NCI-H748 treated with DMSO at 0.1 percent for 48 hours (cell line): ENCODE data around the gene ARRDC2.
A peak's percentile ranks its signal among the peaks of the same experiment; 100 is the strongest.
"Not testable (repeated sequence)": the region's sequence is repeated elsewhere in the genome, so short reads cannot be mapped to it uniquely, and the experiment has no call there.

Experiments
- DNase-seq: peaks from one replicate; lab custom pipeline; 2025; lab: John Stamatoyannopoulos, UW

ARRDC2 gene

DNA sequence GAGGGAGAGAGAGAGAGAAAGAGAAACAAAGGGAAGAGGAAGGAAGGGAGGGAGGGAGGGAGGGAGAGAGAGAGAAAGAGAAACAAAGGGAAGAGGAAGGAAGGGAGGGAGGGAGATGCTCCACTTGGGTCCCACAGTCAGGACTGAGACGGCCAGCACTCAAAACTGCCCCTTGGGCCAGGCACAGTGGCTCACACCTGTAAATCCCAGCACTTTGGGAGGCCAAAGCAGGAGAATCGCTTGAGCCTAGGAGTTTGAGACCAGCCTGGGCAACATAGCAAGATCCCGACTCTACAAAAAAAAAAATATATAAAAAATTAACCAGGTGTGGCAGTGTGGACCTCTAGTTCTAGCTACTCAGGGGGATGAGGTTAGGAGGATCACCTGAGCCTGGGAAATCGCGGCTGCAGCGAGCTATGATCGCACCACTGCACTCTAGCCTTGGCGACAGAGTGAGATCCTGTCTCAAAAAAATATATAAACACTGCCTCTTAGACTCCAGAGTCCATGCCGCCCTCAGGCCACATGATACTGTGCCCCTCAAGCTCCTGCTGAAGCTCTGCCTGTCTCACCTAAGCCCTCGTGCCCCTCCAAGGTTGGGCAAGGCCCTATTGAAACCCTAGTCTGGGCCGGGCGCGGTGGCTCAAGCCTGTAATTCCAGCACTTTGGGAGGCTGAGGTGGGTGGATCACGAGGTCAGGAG, 8.4 kb downstream of the ARRDC2 start:
- no peak for DNase-seq

DNA sequence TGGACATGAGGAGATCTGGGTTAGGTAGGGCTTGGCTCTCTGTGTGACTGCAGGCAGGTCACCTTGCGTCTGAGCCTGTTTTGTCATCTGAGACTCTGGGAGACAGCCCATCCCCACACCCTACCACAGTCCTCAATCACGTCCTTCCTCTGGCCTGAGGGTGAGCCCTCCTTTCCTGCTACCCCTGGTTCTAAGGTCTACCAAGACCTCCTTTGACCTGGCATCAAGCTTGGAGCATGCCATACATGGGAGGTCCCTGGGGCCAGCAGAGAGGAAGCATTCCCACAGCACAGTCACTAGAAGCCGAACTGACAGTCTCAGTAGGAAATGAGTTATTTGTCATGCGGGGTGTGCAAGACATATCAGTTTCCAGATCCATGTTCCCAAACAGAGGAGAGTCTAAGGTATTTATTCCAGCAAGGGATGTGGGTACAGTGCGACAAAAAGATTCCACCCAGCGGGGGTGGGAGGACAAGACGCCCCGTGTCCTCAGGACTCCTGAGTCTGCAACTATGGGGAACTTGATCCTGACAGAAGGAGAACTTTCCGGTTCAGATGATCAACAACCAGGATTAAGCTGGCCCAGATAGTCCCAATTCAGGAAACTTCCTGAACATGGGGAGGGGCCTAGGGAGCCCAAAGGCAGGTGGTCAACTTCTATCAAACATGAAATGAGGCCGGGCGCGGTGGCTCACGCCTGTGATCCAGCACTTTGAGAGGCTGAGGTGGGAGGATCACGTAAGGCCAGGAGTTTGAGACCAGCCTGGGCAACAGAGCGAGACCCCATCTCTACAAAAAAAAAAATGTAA, 9.5 kb downstream of the ARRDC2 start:
- DNase-seq: no peak

DNA sequence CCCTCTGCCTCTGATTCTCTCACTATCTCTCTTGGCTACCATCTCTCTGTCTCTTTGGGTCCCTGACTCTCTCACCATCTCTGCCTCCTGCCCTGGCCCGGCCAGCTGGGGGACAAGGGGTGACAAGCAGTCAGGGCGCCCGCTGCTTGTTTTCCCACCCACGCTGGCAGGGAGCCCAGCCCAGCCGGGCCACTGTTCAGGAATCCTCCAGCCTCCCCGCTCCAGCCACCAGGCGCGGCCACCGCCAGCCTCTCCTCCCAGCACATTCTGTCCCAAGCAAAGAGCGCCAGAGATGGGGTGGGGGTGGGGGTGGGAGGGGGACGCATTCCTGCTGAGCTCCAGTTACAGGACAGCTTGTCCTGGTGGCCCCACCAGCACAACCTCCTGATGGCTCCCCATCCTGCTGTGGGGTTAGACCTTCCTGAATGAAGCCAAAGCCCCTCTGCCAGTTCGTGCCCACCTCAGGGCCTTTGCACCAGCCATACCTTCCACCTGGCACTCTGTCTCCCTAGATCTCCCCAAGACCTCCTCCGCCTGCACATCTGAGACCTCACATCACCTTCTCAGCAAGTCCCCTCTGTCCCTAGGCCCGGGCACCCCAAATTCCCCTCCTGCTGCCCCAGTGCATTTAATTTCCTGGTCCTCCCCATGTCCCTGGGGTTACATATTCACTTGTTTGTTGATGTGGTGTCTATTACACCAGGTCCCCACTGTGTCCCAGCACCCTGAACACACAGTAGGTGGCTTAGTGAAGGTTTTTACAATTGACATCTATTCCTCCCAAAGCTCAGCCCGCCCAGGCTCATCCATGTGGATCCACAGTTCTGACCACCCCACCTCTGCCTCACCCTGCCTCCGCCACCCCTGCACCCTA, 12.5 kb downstream of the ARRDC2 start:
- DNase-seq: no peak

DNA sequence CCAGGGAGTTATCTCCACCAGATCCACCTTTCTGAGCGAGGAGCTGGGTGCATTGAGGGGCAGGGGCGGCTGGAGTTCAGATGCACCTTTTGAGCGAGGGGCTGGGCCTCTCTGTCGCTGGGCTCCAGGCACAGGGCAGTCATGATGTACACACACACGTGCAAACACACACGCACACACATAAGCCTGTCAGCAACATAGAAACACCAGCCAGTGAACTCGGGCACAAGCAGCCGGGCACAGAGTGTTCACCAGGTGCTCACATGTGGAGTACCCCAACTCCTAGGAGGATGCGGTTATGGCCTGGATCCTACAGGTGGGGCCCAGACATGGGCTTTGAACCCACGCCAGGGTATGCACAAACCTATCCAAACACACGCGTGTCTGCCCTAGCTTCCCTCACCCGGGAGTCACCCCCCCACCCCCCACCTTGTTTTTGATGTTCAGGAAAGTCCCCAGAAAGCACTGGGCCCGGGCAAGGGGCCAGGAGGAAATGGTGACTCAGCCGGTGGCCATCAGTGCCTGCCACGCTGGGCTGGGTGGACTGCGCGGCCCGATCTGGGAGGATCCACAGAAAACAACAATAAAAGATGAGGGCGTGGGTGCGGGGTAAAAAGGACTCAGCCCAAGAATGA, 13.3 kb downstream of the ARRDC2 start:
- DNase-seq: no peak

DNA sequence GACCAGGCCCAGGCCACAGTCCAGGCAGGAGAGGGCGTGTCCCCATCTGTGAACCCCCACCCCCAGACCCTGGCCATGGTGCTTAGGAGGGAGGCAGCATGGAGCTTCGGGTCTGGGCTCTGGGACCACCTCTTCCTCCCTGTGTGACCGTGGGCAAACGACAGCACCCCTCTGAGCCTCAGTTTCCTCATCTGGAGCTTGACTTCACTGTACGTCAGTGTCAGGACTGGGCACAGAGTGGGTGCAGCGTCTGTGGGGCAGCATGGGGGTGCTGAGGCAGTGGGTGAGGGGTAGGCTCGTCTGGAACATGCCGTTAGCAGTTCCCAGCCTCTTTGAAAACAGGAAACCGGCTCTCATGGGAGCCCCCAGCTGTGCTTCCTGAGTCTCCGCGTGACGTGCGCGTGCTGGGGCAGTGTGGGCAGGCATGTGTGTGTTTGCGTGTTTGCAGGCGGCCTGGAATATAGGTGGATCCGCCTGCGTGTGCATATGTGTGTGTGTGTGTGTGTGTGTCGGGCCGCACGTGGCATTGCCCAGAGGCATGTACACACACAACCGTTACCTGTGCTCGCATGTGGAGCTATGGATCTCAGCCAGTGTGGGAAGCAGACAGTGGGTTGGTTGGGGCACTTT, 15.8 kb downstream of the ARRDC2 start:
- no peak for DNase-seq

DNA sequence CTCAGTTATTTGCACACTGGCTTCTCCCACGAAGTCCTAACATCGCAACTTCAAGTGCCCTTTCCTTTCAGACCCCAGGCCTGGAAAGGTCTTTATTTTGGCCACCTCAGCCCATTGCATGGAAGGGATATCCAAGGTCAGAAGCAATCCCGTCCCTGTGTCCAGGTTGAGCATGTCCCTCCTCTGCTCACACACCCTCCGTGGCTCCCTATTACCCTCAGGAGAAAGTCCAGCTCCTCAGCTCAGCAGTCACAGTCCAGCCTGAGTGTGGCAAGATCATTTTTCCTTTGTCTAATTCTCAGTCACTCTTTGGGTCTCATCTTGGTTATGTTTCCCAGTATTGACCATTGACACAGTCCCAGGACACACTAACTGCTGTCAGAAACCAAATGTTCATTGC, 19.2 kb downstream of the ARRDC2 start:
- no peak for DNase-seq

DNA sequence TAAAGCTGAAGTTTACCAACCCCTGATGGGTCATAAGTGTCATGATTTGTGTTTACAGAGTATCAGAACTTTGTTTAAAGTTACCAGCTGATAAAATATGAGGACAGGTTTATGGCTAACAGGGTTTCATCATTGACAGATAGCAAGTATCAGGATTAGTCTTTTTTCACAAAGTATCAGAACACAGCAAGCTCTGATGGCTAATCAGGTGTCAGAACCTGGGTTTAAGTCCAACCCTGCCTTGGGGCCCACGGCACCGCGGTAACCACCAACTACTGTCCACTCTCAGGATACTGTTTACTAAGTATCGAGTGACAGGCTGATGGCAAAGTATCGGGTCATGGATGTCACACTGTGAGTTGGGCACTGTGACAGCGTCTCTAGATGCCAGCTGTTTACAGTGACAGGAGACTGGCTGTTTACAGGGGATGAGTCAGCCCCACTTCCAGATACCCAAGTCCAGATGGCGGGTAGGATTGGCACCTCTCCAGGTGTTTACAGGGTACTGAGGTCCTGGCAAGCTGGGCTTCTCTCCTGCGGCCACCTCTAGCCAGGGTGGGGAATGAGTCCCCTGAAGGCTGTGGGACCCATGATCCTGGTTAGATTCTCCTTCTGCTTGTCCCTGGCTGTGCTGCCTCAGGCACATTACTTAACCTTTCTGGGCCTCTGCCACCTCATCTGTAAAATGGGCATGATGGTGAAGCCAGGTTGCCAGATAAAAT, 21.8 kb downstream of the ARRDC2 start:
- DNase-seq: peak; percentile 1

DNA sequence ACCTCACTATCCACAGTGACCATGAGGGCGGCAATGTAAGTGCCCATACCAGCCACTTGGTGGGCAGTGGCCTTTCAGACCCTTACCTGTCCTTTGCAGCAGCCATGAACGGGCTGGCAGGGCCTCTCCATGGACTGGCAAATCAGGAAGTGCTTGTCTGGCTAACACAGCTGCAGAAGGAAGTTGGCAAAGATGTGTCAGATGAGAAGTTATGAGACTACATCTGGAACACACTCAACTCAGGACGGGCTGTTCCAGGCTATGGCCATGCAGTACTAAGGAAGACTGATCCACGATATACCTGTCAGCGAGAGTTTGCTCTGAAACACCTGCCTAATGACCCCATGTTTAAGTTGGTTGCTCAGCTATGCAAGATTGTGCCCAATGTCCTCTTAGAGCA, 23.4 kb downstream of the ARRDC2 start:
- DNase-seq: not testable (repeated sequence)

DNA sequence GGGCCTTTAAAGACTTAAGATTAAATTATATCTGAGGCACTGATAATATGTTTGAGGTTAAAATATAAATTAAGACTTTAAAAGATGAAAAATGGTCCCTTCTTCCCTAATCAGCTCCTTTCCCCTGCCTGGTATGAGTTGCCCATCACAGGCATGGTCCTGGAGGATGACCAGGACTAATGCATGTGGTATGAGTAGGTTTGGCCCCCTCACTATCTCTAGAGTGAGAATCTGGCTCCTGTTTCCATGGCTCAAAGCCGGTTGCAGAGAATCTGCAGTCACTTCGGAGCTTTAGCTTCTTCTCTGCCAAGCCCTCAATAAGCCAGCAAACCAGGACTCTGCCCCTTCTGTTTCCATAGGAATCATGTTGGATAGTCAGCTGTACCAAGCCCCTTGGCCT, 24.1 kb downstream of the ARRDC2 start:
- DNase-seq: not testable (repeated sequence)

DNA sequence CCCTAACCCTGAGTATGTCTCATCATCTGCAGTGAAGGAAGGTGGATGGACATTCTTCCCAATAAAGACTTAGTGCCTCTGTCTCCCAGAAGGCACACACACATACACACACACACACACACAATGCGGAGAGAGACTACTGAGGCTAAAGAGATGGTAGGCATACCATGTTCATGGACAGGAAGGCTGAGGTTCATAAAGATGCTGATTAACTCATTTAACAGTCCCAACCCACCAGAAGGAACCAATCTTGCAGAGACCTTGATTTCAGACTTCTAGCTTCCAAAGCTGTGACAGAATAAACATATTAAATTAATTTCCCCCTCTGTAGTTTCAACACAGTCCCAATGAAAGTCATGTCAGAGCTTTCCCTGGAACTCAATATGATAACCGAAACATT, 33.1 kb downstream of the ARRDC2 start:
- DNase-seq: no peak

DNA sequence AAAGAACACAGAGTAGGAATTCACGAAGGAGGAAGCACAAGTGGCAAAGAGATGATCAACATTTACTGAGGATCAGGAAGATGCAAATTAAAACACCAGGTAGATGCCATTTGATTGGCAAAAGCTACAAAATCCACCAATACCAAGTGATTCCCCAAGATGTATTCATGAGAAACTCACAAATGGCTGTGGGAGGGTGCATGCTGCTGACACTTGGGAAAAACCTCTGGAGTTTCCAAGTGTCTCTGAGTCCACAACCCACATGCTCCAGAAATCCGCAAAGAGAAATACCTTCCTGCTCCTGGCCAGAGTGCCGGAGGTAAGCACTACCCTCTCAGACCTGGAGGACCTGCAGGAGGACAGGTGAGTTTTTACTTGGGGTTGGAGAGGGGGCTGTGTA, 35.7 kb downstream of the ARRDC2 start:
- DNase-seq: no peak

DNA sequence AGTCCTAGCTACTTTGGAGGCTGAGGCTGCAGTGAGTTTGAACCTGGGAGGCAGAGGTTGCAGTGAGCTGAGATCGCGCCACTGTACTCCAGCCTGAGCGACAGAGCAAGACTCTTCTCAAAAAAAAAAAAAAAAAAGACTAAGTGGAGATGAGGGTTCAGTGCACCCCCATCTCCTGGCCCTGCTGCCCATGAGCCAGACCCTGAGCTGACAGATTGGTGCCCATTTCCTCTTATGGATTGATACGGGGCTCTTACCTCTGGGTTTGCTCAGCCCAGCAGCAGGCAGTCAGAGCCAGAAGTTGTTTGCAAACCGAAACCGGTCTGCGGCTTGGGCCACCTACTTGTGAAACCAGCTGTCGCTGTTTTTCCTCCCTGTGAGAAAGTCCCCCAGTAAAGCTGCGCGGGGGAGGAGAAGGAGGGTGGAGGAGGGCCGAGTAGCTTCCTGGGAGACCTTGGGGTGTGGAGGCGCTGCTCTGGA, 36.9 kb downstream of the ARRDC2 start:
- no peak for DNase-seq

DNA sequence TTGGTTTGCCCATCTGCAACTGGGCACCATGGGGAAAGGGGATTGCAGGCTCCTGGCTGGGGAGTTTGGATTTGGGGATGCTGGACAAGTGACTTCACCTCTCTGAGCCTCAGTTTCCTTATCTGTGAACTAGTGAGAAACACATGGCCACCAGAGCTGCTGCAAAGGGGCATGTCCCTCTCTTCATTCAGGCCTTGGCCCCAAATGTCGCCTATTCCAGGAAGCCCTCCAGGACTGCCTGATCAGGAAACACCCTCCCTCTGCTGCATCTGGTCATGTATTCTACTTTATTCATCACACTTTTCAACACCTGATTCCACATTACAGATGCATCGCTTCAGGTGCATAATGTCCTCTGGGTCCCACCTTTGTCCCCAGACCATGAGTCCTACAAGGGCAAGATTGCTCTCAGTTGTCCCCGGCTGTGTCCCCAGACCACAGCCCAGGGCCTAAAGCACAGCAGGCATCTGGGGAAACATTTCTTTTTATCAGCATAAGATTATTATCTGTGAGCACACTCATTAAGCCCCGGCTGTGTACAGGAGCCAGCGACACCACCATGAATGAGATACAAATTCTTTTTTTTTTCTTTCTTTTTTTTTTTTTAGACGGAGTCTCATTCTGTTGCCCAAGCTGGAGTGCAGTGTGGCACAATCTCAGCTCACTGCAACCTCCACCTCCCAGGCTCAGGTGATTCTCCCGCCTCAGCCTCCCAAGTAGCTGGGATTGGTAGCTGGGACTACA, 37.5 kb downstream of the ARRDC2 start:
- no peak for DNase-seq

DNA sequence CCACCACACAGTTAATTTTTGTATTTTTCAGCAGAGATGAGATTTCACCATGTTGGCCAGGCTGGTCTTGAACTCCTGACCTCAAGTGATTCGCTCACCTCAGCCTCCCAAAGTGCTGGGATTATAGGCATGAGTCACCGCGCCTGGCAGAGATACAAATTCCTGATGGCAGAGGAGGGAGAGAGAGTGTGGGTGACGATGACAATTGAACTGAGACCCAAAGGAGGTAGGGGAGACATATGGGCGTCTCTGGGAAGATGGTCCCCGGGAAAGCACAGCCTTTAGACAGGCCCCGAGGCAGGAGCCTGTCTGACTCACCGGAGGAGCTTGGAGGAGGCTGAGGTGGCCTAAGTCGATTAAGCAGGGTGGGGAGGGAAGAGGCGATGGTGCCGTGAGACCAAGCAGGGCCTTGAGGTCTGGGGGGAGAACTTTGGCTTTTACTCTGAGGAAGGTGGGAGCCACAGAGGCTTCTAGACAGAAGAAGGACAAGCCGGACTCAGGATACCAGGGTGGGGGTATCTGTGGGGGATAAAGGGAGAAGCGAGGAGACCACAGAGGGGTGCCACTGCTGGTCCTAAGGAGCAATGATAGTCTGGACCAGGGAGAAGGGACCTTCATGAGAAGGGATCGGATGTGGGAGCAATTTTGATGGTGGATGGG, 38.2 kb downstream of the ARRDC2 start:
- DNase-seq: no peak

DNA sequence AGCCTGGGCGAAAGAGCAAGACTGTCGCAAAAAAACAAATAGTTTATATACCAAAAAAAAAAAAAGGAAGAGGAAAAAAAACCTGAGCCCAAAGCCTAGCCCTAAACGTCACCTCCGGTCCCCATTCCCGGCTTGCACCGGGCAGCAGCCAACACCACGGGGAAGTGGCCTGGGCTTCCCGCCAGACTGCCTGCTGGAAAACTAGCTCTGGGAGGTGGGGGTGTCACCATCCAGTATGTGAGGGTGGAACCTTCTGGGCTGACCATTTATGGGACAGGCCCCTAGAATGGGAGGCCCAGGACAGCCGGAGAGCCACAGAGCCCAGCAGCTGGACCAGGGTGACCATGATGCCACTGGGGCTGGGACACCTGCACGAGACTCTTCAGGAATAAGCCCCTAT, 41.4 kb downstream of the ARRDC2 start:
- no peak for DNase-seq

DNA sequence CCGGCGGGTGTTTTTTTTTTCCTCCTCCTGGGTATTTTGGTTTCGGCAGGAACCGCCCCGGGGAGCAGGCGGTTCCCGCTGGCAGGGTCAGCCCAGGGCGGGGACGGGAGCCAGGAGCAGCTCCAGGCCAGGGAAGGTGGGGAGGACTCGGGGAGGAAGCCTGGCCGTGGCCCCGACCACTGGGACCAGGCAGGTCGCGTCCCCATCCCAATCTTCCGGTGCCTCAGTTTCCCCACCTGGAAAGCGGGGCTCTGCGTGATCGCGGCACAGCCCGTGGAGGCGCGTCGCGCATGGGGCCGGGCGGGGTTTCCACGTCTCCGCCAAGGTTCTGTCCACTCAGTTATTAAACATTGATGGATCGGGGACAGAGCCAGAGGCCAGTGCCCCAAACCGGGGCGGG, 43.9 kb downstream of the ARRDC2 start:
- DNase-seq: no peak

DNA sequence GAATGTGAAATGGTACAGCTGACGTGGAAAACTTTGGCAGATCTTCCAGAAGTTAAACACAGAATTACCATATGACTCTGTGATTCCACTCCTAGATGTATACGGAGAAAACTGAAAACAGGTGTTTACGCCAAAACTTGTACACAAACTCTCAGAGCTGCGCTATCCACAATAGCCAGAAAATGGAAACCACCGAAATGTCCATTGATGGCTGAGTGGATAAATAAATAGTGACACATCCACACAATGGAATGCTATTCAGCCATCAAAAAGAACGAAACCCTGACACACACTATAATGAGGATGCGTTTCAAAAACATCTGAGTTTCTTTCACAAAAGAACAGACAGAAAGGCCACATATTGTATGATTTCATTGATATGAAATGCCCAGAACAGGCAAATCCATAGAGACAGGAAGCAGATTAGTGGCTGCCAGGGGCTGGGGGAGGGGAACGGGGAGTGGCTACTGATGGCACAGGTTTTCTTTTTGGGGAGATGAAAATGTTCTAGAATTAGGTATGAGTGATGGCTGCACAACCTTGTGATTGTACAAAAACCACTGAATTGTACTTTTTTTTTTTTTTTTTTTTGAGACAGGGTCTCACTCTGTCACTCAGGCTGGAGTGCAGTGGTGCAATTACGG, 45.7 kb downstream of the ARRDC2 start:
- DNase-seq: no peak

DNA sequence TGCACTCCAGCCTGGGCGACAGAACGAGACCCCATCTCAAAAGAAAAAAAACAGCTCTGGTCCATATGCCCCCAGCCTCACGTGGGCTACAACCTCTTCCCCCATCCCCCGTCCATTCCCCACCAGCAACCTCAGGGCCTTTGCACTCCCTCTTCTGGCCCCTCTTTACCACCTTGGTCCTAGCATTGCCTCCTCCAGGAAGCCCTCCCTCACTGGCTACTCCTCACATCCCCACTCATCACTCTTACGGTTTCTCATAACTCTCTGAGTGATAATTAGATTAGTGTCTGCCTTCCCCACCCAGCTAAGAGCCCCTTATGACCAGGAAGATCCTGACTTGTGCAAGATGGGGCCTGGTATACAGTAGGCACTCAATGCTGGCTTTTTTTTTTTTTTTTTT, 48.0 kb downstream of the ARRDC2 start:
- DNase-seq: no peak

DNA sequence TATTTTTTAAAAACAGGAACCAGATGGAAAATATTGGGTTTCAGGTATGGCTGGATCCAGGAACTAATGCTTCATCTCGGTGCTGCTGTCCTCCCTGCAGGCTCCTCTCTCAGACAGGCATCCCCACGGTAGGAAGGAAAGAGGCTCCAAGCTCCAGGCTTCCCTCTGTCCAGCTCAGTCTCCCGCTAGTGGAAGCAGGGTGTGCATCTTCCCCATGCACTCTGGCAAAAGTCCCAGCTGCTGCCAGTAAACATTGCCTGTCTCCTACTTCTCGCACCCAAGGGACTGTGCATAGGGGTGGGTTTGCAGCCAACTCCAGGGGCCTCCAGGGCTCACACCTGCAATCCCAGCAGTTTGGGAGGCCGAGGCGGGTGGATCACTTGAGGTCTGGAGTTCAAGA, 49.6 kb downstream of the ARRDC2 start:
- no peak for DNase-seq
